MM.1S (cell line): ENCODE data around the gene STON2.
"Not testable (repeated sequence)": the region's sequence is repeated elsewhere in the genome, so short reads cannot be mapped to it uniquely, and the experiment has no call there.

Experiments
- CTCF ChIP-seq: fragments of 300-600 bp; sonication (generic); IDR thresholded peaks from 2 replicates; pipeline ENCODE4 v1.5.1; 2016; ENCODE audit warnings: antibody characterized with exemption, low read length, mixed read lengths
- EZH2phosphoT487 ChIP-seq: fragments of 300-600 bp; sonication (generic); IDR thresholded peaks from 2 replicates; pipeline ENCODE4 v1.6.1; 2018; ENCODE audit warnings: antibody characterized with exemption, low read length

DNA sequence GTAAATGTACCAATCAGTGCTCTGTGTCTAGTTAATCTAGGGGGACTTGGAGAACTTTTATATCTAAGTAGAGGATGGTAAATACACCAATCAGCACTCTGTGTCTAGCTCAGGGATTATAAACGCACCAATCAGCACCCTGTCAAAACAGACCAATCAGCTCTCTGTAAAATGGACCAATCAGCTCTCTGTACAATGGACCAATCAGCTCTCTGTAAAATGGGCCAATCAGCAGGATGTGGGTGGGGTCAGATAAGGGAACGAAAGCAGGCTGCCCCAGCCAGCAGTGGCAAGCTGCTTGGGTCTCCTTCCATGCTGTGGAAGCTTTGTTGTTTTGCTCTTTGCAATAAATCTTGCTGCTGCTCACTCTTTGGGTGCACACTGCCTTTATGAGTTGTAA is 163.3 kb downstream of the STON2 start:
- TF ChIP-seq CTCF, EZH2phosphoT487: not testable (repeated sequence)
